ES-I3 (cell line): ENCODE data around the gene UNC13C.
"Not testable (repeated sequence)": the region's sequence is repeated elsewhere in the genome, so short reads cannot be mapped to it uniquely, and the experiment has no call there.

ENCODE experiments used
- H3K36me3 ChIP-seq: 2 replicates; pipeline ENCODE4 v1.6.1; 2013; ENCODE audit warnings: mild to moderate bottlenecking, low read length, control low read depth, moderate library complexity; ENCODE audit not compliant: insufficient read depth
- H3K4me1 ChIP-seq: 2 replicates; pipeline ENCODE4 v1.6.1; 2013; ENCODE audit warnings: mild to moderate bottlenecking, control low read depth, low read length; ENCODE audit not compliant: insufficient read depth
- H3K9ac ChIP-seq: 2 replicates; pipeline ENCODE4 v1.6.1; 2013; ENCODE audit warnings: low read depth, mild to moderate bottlenecking, low read length, moderate library complexity
- H3K9me3 ChIP-seq: 2 replicates; pipeline ENCODE4 v1.6.1; 2013; ENCODE audit warnings: mild to moderate bottlenecking, low read length, moderate library complexity; ENCODE audit not compliant: control insufficient read depth, insufficient read depth

The UNC13C gene

DNA sequence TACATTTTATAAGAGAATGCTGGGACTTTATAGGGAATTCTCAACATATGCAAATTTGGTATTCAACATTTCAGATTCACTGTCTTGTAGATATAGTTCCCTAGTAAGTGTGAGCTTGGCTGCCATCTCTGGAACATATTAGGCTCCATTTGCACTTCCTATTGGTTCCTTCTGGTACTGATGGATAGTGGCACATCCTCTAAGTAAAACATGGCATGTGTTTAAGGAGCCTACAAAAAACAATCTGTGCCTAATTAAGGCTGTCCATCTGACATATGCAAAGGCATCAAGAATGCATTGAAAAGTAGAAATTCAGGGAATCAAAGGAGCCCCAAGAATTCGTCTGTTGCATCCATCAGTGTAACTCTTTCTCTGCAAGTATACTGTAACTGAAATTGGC, 344.1 kb downstream of the UNC13C start:
- Histone ChIP-seq H3K9ac (no peak overlapping the region), H3K4me1 (peaks cover 18% of the 10 kb centered on the region; the same call in 1 of the 2 replicates), H3K9me3 (no peaks in the 10 kb centered on the region), H3K36me3 (no peaks in the 10 kb centered on the region)

DNA sequence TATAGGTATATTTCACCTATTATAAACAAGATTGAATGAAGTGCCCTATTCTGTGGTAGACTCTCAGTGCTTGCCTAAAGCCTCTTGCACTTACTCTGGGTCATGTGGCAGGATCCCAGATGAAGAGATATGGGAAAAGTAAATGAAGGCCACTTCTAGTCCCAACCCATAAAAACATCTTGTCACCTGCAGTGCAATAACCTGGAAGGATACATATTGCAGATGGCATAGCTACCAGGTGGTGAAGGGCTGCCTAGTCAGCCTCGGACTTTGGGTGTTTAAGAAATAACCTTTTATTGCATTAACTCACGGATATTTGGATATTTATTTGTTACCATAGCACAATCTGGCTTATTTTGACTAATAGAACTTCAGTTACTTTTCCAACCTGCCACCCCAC, 367.1 kb downstream of the UNC13C start:
- H3K36me3 ChIP-seq, result no peaks in the 10 kb centered on the region
- no peaks in the 10 kb centered on the region for H3K9me3 ChIP-seq
- H3K9ac ChIP-seq, result no peak overlapping the region
- no peaks in the 10 kb centered on the region for H3K4me1 ChIP-seq

- no peak overlapping the region for H3K9ac ChIP-seq
- H3K4me1 ChIP-seq, result no peaks in the 10 kb centered on the region
- H3K9me3 ChIP-seq, result no peaks in the 10 kb centered on the region
- H3K36me3 ChIP-seq, result no peaks in the 10 kb centered on the region
Measured at GRCh38 chr15:54345827-54346226, 367.6 kb downstream of the UNC13C start.

GRCh38 chr15:54347082-54347827, 369.0 kb downstream of the UNC13C start:
- Histone ChIP-seq H3K9me3 (no peaks in the 10 kb centered on the region), H3K9ac (no peak overlapping the region), H3K4me1 (no peaks in the 10 kb centered on the region)

DNA sequence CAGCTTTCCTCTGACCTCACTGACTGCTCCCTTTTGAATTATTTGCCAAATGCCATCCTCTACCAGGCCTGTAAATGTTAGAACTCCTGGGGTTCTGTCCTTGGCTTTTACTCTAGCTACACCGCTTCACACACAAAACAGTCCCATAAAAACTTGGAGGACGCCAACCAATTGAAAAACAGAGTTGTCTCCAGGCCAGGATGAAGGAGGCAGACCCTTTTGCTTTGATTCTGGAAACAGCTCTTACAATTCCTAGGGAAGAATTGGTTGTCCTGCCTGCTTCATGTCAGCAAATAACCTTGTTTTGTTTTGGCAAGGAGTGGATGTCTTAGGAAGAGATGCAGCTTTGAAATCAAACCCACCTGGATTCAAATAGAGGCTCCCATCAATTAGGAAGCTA, 375.5 kb downstream of the UNC13C start:
- Histone ChIP-seq H3K36me3 (no peaks in the 10 kb centered on the region), H3K4me1 (no peaks in the 10 kb centered on the region), H3K9me3 (no peaks in the 10 kb centered on the region), H3K9ac (no peak overlapping the region)

More at GRCh38 chr15:54347082-54347827, 369.0 kb downstream of the UNC13C start:
- no peaks in the 10 kb centered on the region for H3K36me3 ChIP-seq

GRCh38 chr15:54354341-54354740, 376.1 kb downstream of the UNC13C start:
- Histone ChIP-seq H3K36me3 (no peaks in the 10 kb centered on the region), H3K4me1 (no peaks in the 10 kb centered on the region), H3K9me3 (no peaks in the 10 kb centered on the region), H3K9ac (no peak overlapping the region)

DNA sequence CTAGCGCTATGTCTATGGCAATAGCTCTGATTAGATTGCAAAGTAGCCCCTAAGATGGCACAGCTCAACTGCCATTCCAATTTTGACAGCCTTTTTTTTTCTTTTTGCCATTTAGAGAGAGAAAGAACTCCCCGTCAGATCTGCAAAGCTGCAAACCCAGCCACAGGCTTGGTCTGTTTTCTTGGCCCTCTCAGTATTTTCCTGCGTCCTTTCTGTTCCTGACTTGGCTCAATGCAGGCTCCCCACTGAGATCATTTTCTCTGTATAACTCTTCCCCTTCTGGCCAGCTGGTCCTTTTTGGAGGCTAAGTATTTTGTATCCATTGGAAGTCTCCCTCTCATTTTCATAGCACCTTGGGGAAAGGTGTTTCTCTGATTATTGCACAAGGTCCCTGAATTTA, 386.7 kb downstream of the UNC13C start:
- no peaks in the 10 kb centered on the region for H3K4me1 ChIP-seq

GRCh38 chr15:54373332-54373731, 395.1 kb downstream of the UNC13C start:
- Histone ChIP-seq H3K36me3 (no peaks in the 10 kb centered on the region), H3K9me3 (no peaks in the 10 kb centered on the region), H3K9ac (no peak overlapping the region), H3K4me1 (no peaks in the 10 kb centered on the region)

More for the DNA sequence above, 386.7 kb downstream of the UNC13C start:
- Histone ChIP-seq H3K36me3 (no peaks in the 10 kb centered on the region), H3K9me3 (no peaks in the 10 kb centered on the region), H3K9ac (no peak overlapping the region)

DNA sequence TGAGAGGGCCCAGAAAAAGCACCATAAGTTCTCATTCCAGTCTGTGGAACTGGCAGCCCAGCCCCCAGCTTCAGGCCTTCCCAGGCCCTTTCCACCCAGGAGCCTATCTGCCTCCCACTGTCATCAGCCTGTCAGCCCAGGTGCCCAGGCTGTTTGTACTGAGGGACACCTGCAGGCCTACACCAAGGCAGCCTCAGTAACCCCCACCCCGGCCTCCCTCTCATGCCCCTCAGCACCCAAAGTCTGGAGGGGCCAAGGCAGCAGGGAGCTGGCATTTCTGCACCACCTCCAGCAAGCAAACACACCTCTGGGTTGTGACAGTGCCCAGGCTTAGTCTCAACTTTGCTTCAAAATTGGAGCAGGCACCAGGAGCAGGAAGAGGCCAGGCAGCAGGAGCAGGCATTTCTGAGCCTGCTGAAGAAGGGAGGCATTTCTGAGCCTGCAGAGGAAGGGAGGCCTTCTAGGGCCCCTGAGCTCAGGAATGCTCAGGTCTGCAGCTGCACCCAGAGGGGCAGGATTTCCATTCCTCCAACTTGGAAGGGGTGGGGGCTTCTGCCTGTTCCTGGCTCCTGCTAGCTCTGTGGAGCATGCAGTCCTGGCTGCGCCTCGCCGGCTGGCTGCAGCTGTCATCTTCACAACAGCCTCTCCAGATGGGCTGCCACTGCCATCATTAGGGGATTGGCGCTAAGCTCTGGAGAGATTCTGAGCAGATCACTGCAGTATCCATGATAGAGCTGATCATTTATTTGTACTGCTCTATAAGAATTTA, 396.1 kb downstream of the UNC13C start:
- no peaks in the 10 kb centered on the region for H3K4me1 ChIP-seq
- H3K9ac ChIP-seq, result no peak overlapping the region
- no peaks in the 10 kb centered on the region for H3K36me3 ChIP-seq
- H3K9me3 ChIP-seq, result no peaks in the 10 kb centered on the region

DNA sequence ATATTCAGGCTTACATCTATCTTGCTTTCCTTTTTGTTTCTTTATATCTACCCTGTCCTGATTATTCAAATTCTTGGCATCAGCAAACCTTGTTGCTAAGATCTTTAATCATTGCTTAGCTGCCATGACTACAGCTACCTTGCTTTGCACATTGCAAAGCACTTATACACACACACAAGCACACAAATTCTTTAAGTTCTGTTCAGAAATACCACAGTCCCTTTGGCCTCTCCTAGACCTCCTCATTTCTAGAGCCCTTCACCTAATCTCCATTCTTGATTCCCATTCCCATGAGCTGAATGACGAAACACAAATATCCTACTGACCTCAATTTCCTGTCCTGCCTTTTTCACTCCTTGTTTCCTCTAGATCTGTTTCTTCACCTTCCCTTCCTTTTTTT, 409.6 kb downstream of the UNC13C start:
- Histone ChIP-seq H3K9me3 (no peaks in the 10 kb centered on the region), H3K9ac (no peak overlapping the region)

DNA sequence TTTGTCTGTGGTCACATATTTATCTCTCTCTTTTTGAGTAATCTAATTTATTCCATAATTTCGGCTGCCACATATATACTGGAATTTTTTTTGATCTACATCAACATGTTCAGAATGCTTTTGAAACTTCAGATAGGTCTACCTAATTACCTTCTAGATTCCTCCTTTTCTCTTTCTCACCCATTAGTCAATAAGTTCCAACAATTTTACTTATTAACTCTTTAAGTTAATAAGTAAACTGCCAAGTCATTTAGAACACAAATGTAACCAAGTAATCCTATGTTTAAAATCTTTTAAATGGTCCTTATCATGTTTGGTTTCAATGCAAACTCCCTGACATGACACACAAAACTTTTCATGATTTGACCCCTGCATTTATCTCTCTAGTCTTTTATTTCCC, 410.5 kb downstream of the UNC13C start:
- Histone ChIP-seq H3K9me3 (no peaks in the 10 kb centered on the region), H3K36me3 (no peaks in the 10 kb centered on the region), H3K9ac (no peak overlapping the region), H3K4me1 (no peaks in the 10 kb centered on the region)

More for the DNA sequence above, 409.6 kb downstream of the UNC13C start:
- H3K4me1 ChIP-seq, result no peaks in the 10 kb centered on the region
- no peaks in the 10 kb centered on the region for H3K36me3 ChIP-seq

DNA sequence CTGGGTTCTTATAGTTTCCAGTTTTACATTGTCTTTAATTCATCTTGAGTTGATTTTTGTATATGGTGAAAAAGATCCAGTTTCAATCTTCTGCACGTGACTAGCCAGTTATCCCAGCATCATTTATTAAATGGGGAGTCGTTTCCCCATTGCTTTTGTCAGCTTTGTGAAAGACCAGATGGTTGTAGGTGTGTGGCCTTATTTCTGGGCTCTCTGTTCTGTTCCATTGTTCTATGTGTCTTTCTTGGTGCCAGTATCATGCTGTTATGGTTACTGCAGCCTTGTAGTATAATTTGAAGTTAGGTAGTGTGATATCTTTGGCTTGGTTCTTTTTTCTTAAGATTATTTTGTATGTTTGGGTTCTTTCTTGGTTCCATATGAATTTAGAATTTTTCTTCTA, 432.2 kb downstream of the UNC13C start:
- no peaks in the 10 kb centered on the region for H3K9me3 ChIP-seq
- H3K36me3 ChIP-seq, result no peaks in the 10 kb centered on the region
- no peak overlapping the region for H3K9ac ChIP-seq
- no peaks in the 10 kb centered on the region for H3K4me1 ChIP-seq

DNA sequence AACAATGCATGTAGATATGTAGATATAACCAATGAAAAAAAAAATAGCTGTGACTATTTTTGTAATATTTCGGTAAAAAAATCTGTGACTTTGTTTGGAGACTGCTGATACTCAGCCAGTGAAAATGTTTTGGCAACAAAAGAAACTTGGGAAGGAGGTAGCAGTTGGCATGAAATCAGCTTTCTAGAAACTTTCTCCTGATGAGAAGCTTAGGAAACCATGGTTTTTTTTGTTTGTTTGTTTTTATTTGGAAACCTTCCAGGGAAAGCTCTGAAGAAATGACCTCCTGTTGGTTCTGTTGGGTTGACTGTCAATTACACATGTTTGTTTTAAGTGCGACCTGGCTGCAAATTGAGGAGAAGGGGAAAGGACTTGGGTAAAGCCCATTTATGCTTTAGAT, 445.9 kb downstream of the UNC13C start:
- Histone ChIP-seq H3K9ac (no peak overlapping the region), H3K36me3 (no peaks in the 10 kb centered on the region), H3K9me3 (no peaks in the 10 kb centered on the region), H3K4me1 (no peaks in the 10 kb centered on the region)

DNA sequence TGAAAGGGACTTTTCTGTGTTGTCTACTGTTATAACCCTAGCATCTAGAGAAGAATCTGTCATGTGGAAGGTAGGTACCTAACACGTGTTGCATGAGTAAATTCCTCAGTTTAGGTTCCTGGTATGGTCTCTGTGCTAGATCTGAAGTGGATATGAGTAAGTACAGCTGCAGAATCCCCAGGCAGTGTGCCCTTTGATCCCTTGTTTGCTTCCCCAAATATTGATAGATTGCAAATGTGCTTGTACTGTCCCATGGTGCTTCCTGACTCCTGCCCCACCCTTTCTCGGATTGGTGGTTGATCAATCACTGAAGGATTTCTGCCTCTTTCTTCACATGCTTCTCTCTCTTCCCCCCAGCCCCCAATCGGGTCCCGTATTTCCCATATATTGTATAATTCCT, 450.4 kb downstream of the UNC13C start:
- H3K4me1 ChIP-seq, result no peaks in the 10 kb centered on the region
- no peaks in the 10 kb centered on the region for H3K36me3 ChIP-seq
- H3K9ac ChIP-seq, result no peak overlapping the region
- H3K9me3 ChIP-seq, result no peaks in the 10 kb centered on the region

GRCh38 chr15:54450288-54450687, 472.0 kb downstream of the UNC13C start:
- H3K36me3 ChIP-seq, H3K4me1 ChIP-seq, H3K9ac ChIP-seq, H3K9me3 ChIP-seq: not testable (repeated sequence)
